GM18511 (cell line): Measurements from ENCODE around the gene SPATA17.
"Not testable (repeated sequence)": the region's sequence is repeated elsewhere in the genome, so short reads cannot be mapped to it uniquely, and the experiment has no call there.

Experiments
- ATAC-seq: cut with Tn5 transposase; IDR thresholded peaks from one replicate; pipeline ENCODE4 v1.9.1; 2021; ENCODE audit warnings: mild to moderate bottlenecking, moderate library complexity; ENCODE audit not compliant: unreplicated experiment

The SPATA17 gene

GRCh38 chr1:217630711-217631591 is at the start of gene SPATA17, which contains the start of gene GPATCH2:
Gene SPATA17, plus strand, starts transcription at chr1:217631344. Its CDS starts 35 bp downstream, at chr1:217631379.
Gene GPATCH2, minus strand, starts transcription at chr1:217631090. Its CDS starts 119 bp downstream, at chr1:217630971.
- peak; percentile 98 for ATAC-seq

GRCh38 chr1:217584286-217584811 is 46.8 kb upstream of the SPATA17 start:
- not testable (repeated sequence) for ATAC-seq

GRCh38 chr1:217585577-217585976 is 45.6 kb upstream of the SPATA17 start:
- no peak for ATAC-seq

GRCh38 chr1:217586586-217586985 is 44.6 kb upstream of the SPATA17 start:
- no peak for ATAC-seq

GRCh38 chr1:217590598-217590997 is 40.5 kb upstream of the SPATA17 start:
- no peak for ATAC-seq

- no peak for ATAC-seq
These were observed 32.0 kb upstream of the SPATA17 start for GRCh38 chr1:217599154-217599553.

- no peak for ATAC-seq
These were observed 28.8 kb upstream of the SPATA17 start for GRCh38 chr1:217602380-217602779.

- no peak for ATAC-seq
These were observed 25.8 kb upstream of the SPATA17 start for GRCh38 chr1:217605390-217605789.

- no peak for ATAC-seq
These were observed 16.9 kb upstream of the SPATA17 start for GRCh38 chr1:217614200-217614712.

GRCh38 chr1:217617126-217617525 is 14.0 kb upstream of the SPATA17 start:
- ATAC-seq, result no peak

GRCh38 chr1:217620814-217621213 is 10.3 kb upstream of the SPATA17 start:
- ATAC-seq, result peak; percentile 99

- peak; percentile 20 for ATAC-seq
These were observed 9.1 kb upstream of the SPATA17 start for GRCh38 chr1:217622042-217622441.

- no peak for ATAC-seq
These were observed 4.8 kb upstream of the SPATA17 start for GRCh38 chr1:217626321-217626720.

GRCh38 chr1:217627431-217627830 is 3.7 kb upstream of the SPATA17 start:
- ATAC-seq, result no peak

- ATAC-seq, result no peak
These were observed 11.3 kb downstream of the SPATA17 start for GRCh38 chr1:217642455-217642854.

GRCh38 chr1:217647791-217648190 is 16.6 kb downstream of the SPATA17 start:
- ATAC-seq, result no peak

GRCh38 chr1:217650674-217651073 is 19.5 kb downstream of the SPATA17 start:
- no peak for ATAC-seq

- ATAC-seq, result peak; percentile 72
These were observed 29.4 kb downstream of the SPATA17 start for GRCh38 chr1:217660353-217661062.

GRCh38 chr1:217661407-217661806 is 30.3 kb downstream of the SPATA17 start:
- ATAC-seq, result no peak

- ATAC-seq, result no peak
These were observed 37.3 kb downstream of the SPATA17 start for GRCh38 chr1:217668351-217668940.

- peak; percentile 64 for ATAC-seq
These were observed 42.2 kb downstream of the SPATA17 start for GRCh38 chr1:217673387-217673786.
